IMR-90 (cell line): ENCODE results near the gene RFX3. TPM values are rescaled to one million over a fixed set of nuclear protein-coding genes. Genes with fewer than 3 reads are reported as not detected.
A peak's percentile ranks its signal among the peaks of the same experiment; 100 is the strongest.

Experiments used
- ATAC-seq: fragments of 200-7000 bp; cut with Tn5 transposase; 2 replicates; pipeline ENCODE4 v1.9.1; 2020; ENCODE audit warnings: low read depth, mild to moderate bottlenecking, moderate library complexity
- BruUV-seq: library from RNA; stranded (reverse); fragments of 400-500 nt; replicated peaks from 2 replicates; lab custom pipeline; 2021; lab: Mats Ljungman, UMichigan
- CTCF ChIA-PET: fragments of 300-600 bp; formaldehyde crosslinking; extraction: SDS; loops from one replicate; lab custom pipeline; 2021; ENCODE audit warnings: antibody characterized with exemption; lab: Yijun Ruan, JAX
- POLR2A ChIA-PET: fragments of 300-600 bp; sonication (Branson Sonifier 250); formaldehyde crosslinking; loops from one replicate; lab custom pipeline; 2022; ENCODE audit warnings: antibody characterized with exemption; ENCODE audit not compliant: unreplicated experiment; lab: Charles Lee
- DNase-seq: peaks from one replicate; pipeline ENCODE4 v3.0.0; 2013
- H2AFZ ChIP-seq: replicated peaks from 2 replicates; pipeline ENCODE3; 2013; ENCODE audit warnings: low read length, mild to moderate bottlenecking; ENCODE audit not compliant: poor library complexity
- H2AK5ac ChIP-seq: 2 replicates; pipeline ENCODE4 v1.6.1; 2013; ENCODE audit warnings: low read depth, low read length, inconsistent platforms
- H2AK9ac ChIP-seq: replicated peaks from 2 replicates; pipeline ENCODE3; 2013; ENCODE audit warnings: mild to moderate bottlenecking, low read depth, low read length, moderate library complexity; ENCODE audit not compliant: poor library complexity
- H2BK120ac ChIP-seq: 2 replicates; pipeline ENCODE4 v1.6.1; 2013; ENCODE audit warnings: low read depth, low read length, inconsistent platforms
- H2BK15ac ChIP-seq: 3 replicates; pipeline ENCODE4 v1.6.1; 2013; ENCODE audit warnings: low read depth, low read length, inconsistent platforms
- H2BK20ac ChIP-seq: 2 replicates; pipeline ENCODE4 v1.6.1; 2013; ENCODE audit warnings: low read depth, mild to moderate bottlenecking, inconsistent platforms, low read length, moderate library complexity
- H2BK5ac ChIP-seq: 2 replicates; pipeline ENCODE4 v1.6.1; 2013; ENCODE audit warnings: mild to moderate bottlenecking, low read depth, low read length, inconsistent platforms; ENCODE audit not compliant: poor library complexity, severe bottlenecking
- H3K14ac ChIP-seq: replicated peaks from 2 replicates; pipeline ENCODE4 v1.6.1; 2013; ENCODE audit warnings: low read depth, low read length, inconsistent platforms
- H3K18ac ChIP-seq: 2 replicates; pipeline ENCODE4 v1.6.1; 2013; ENCODE audit warnings: low read depth, low read length, control low read depth
- H3K23ac ChIP-seq: 2 replicates; pipeline ENCODE4 v1.6.1; 2013; ENCODE audit warnings: low read depth, low read length, inconsistent platforms
- H3K27ac ChIP-seq: 2 replicates; pipeline ENCODE4 v1.5.1; 2013; ENCODE audit warnings: mild to moderate bottlenecking, control low read depth, low read length; ENCODE audit not compliant: insufficient read depth
- H3K27me3 ChIP-seq: 2 replicates; pipeline ENCODE4 v1.6.1; 2013; ENCODE audit warnings: low read length; ENCODE audit not compliant: control insufficient read depth, insufficient read depth
- H3K36me3 ChIP-seq: 2 replicates; pipeline ENCODE4 v1.6.1; 2013; ENCODE audit warnings: low read length, mixed read lengths; ENCODE audit not compliant: control insufficient read depth, insufficient read depth
- H3K4ac ChIP-seq: 2 replicates; pipeline ENCODE4 v1.6.1; 2013; ENCODE audit warnings: low read depth, low read length, inconsistent platforms
- H3K4me1 ChIP-seq: 2 replicates; pipeline ENCODE4 v1.6.1; 2013; ENCODE audit warnings: low read length, mixed read lengths; ENCODE audit not compliant: control insufficient read depth, insufficient read depth
- H3K4me2 ChIP-seq: 2 replicates; pipeline ENCODE4 v1.6.1; 2013; ENCODE audit warnings: low read depth, mild to moderate bottlenecking, control low read depth, low read length, moderate library complexity
- H3K4me3 ChIP-seq: 2 replicates; pipeline ENCODE4 v1.5.1; 2013; ENCODE audit warnings: low read depth, mild to moderate bottlenecking, control low read depth, low read length, moderate library complexity; ENCODE audit not compliant: insufficient read depth
- H3K56ac ChIP-seq: 2 replicates; pipeline ENCODE4 v1.6.1; 2013; ENCODE audit warnings: low read length, inconsistent platforms; ENCODE audit not compliant: insufficient read depth; ENCODE audit errors: extremely low read depth
- H3K79me1 ChIP-seq, 2 experiments: 2 replicates each; pipeline ENCODE4 v1.6.1; 2013; ENCODE audit warnings: low read length in 2 of 2, inconsistent platforms in 1 of 2, low read depth in 1 of 2
- H3K9ac ChIP-seq: 2 replicates; pipeline ENCODE4 v1.6.1; 2013; ENCODE audit warnings: low read depth, low read length, control low read depth
- H3K9me1 ChIP-seq: 2 replicates; pipeline ENCODE4 v1.6.1; 2013; ENCODE audit warnings: low read length, inconsistent platforms; ENCODE audit not compliant: insufficient read depth
- H3K9me3 ChIP-seq: 2 replicates; pipeline ENCODE4 v1.6.1; 2013; ENCODE audit warnings: low read length; ENCODE audit not compliant: control insufficient read depth, insufficient read depth
- H4K20me1 ChIP-seq: 2 replicates; pipeline ENCODE4 v1.6.1; 2013; ENCODE audit warnings: low read length, inconsistent platforms; ENCODE audit not compliant: insufficient read depth
- H4K5ac ChIP-seq: 2 replicates; pipeline ENCODE4 v1.6.1; 2013; ENCODE audit warnings: mild to moderate bottlenecking, low read depth, low read length, control low read depth
- H4K8ac ChIP-seq, 2 experiments: 2 replicates each; pipeline ENCODE4 v1.6.1; 2013; ENCODE audit warnings: low read depth in 2 of 2, low read length in 2 of 2, control low read depth in 1 of 2, inconsistent platforms in 1 of 2
- H4K91ac ChIP-seq: 2 replicates; pipeline ENCODE4 v1.6.1; 2013; ENCODE audit warnings: low read depth, low read length, inconsistent platforms; ENCODE audit not compliant: insufficient read depth
- CEBPB ChIP-seq: IDR thresholded peaks from 2 replicates; pipeline ENCODE4 v1.6.1; 2012; ENCODE audit warnings: low read depth, low read length, improper control_type of control experiment
- SMC3 ChIP-seq: fragments of 150-350 bp; IDR thresholded peaks from 2 replicates; pipeline ENCODE4 v1.6.1; 2016; ENCODE audit warnings: low read depth, mild to moderate bottlenecking, antibody characterized with exemption, low read length, moderate library complexity
- WGBS, 2 experiments: methylation state at CpG; one replicate each; pipeline versions ENCODE4 v1.1.5 to v1.1.7; 2013; ENCODE audit warnings: missing lambda C conversion rate in 2 of 2; ENCODE audit not compliant: insufficient read length in 1 of 2; ENCODE audit errors: extremely low coverage in 2 of 2; 5-methylcytosine and 5-hydroxymethylcytosine counted together
- dilution Hi-C: fragments of 300-500 bp; cut with HindIII; formaldehyde crosslinking; loops from one replicate; pipeline ENCODE4 v1.14.3; 2018; ENCODE audit warnings: low sequenced_read_pairs; ENCODE audit not compliant: unreplicated experiment
- in situ Hi-C: fragments of 300-500 bp; cut with MboI; formaldehyde crosslinking; loops from 3 replicates; pipeline ENCODE4 v1.14.3; 2019; ENCODE audit warnings: low sequenced_read_pairs, inconsistent platforms, mixed read lengths
- intact Hi-C: fragments of 100-400 bp; cut with micrococcal nuclease; formaldehyde crosslinking; loops from 2 replicates; pipeline ENCODE4 v1.10.0; 2022
- polyA plus RNA-seq, 3 experiments: library from polyadenylated mRNA; depleted of rRNA; stranded (reverse); fragments of >200 nt; gene quantifications; 2 replicates each; pipeline ENCODE4 v1.2.3, GENCODE V29; 2012; ENCODE audit warnings: low replicate concordance in 1 of 3
- total RNA-seq: library from RNA; depleted of rRNA; stranded (reverse); fragments of >200 nt; gene quantifications from 2 replicates; pipeline ENCODE4 v1.2.3, GENCODE V29; 2012
- TF ChIP-seq, protein P1 (sequence below): fragments of 150-350 bp; IDR thresholded peaks from 2 replicates; pipeline ENCODE4 v1.6.1; 2017; ENCODE audit warnings: mild to moderate bottlenecking, antibody characterized with exemption, low read length, low read depth

The RFX3 gene
- total and polyA plus RNA-seq, 2 of the 4 experiments (the other 2 are of a cell fraction) = 1.7 to 2.7 TPM

DNA sequence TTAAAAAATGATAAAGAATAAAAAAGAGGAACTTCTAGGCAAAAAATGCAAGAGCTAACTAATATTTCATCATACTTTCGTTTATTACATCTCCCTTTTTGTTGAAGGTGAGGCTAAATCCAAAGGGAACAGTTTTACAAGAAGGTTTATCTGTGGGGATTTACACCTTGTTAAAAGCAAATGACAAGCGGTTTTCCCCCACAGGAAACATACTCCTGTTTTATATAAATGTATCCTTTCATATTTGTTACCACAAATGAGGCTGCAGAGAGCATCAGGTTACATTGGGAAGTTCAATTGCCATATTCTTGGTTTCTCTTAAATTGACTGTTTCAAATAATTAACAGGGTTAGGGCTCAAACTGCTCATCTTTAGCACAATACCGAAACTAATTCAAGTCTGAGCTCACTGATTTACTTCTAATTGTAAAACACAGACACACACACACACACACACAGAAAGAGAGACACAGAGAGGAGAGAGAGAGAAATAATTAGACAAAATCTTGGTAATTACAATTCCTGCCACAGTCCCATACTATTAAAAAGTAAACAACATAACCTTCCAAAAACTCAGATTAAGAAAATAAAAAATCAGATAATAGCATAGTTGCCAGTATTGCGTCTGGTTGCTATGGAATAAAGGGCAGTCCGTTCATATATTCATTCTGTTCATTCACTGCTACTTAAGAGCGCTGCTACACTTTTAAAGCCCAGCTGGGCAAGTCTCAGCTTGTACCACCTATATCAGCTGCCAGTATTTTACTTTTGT, 17.1 kb downstream of the RFX3 start:
- CTCF ChIA-PET = no interaction called here
- Histone ChIP-seq H3K27ac (peak overlapping the region; percentile 29; the same call in 1 of the 2 replicates), H3K4me1 (no peaks in the 10 kb centered on the region), H4K20me1 (no peaks in the 10 kb centered on the region), H3K23ac (no peak overlapping the region), H4K91ac (0 out of 2 replicates have a peak overlapping the region, but pooled peaks have one; percentile 3), H3K4me3 (no peak overlapping the region), H3K36me3 (no peaks in the 10 kb centered on the region), H3K79me1 (peaks cover 0 to 7% of the 10 kb centered on the region in 2 experiments; a peak in 3 of 4 replicates), H2AK5ac (no peak overlapping the region), H3K9ac (no peak overlapping the region), H3K27me3 (no peaks in the 10 kb centered on the region), H3K4ac (peak overlapping the region; percentile 18; the same call in 1 of the 2 replicates), H2BK5ac (peak overlapping the region; percentile 58), H3K9me1 (no peaks in the 10 kb centered on the region), H2AK9ac (no peak overlapping the region), H3K56ac (no peak overlapping the region), H2BK120ac (peak overlapping the region; percentile 17), H4K8ac (peak overlapping the region; percentile 61 to 74; a peak in 1 of 4 replicates), H3K14ac (no peak overlapping the region; the same call in 1 of the 2 replicates), H2AFZ (no peak overlapping the region), H4K5ac (peak overlapping the region; percentile 36; the same call in 1 of the 2 replicates), H3K4me2 (peak overlapping the region; percentile 25; the same call in 1 of the 2 replicates), H2BK15ac (peak overlapping the region; percentile 91; the same call in 1 of the 3 replicates), H3K18ac (peak overlapping the region; percentile 57; the same call in 1 of the 2 replicates), H2BK20ac (peak overlapping the region; percentile 41; the same call in 1 of the 2 replicates), H3K9me3 (no peaks in the 10 kb centered on the region)
- dilution Hi-C loops = no loop called here
- POLR2A ChIA-PET = no interaction called here
- no TSS peak for BruUV-seq
- ATAC-seq (peak; percentile 37; the same call in 1 of the 2 replicates), DNase-seq (peak; percentile 37)
- TF ChIP-seq CEBPB (peak; percentile 62; the same call in 1 of the 2 replicates), SMC3 (no peak)
- TF ChIP-seq, protein P1, sequence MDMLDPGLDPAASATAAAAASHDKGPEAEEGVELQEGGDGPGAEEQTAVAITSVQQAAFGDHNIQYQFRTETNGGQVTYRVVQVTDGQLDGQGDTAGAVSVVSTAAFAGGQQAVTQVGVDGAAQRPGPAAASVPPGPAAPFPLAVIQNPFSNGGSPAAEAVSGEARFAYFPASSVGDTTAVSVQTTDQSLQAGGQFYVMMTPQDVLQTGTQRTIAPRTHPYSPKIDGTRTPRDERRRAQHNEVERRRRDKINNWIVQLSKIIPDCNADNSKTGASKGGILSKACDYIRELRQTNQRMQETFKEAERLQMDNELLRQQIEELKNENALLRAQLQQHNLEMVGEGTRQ = no peak
- intact Hi-C loops = no loop called here
- no CpG with 5 or more reads among the region's 6 CpGs for WGBS, 2 experiments
- in situ Hi-C loops = no loop called here
